ENCODE measurements around the gene SCLT1. TPM values are rescaled to one million over a fixed set of nuclear protein-coding genes. Genes with fewer than 3 reads are reported as not detected.

SCLT1 gene
- total RNA-seq, 2 donors from 2014 or later, result 11.4 to 12.0 TPM

DNA sequence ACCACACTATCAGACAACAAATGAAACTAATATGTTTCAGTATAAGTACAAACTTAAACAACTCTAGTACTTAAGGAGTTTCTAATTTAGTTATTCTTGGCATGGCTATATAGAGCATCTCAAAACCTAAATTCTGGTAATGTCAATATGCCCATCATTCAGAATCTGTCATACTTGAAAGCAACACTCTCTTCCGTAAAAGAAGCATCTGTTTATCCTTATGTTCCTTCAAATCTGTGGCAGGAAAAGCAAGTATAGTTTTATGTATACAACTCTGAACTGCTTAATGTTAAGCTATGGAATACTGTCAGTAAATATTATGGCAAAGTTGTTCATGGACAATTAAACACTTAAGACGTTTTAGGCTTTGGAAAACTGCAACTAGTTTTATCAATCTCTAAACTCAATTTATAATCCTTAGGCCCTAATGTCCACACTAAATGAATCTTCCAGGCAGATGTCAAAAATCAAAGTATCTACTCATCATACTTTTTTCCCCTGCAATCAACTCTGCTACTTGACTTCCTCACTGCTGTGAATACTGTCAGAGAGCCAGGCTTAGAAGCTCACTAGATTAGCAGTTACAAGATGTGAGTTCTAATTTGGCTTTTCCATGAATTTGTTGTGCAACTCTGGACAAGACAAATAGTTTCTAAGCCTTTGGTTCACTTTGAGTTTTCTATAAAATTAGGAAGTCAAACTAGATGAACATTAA, 109.4 kb downstream of the SCLT1 start:
- Mint-ChIP-seq H3K27ac (no peak overlapping the region), H3K4me1 (no peaks in the 10 kb centered on the region), H3K27me3 (ENCODE audit: insufficient read depth) (no peaks in the 10 kb centered on the region), H3K4me3 (no peak overlapping the region), H3K36me3 (ENCODE audit: low read depth) (peaks cover 2% of the 10 kb centered on the region), H3K9me3 (no peaks in the 10 kb centered on the region)
- no peak overlapping the region for H3K27ac ChIP-seq (ENCODE audit: low read depth, low read length)
- no peak overlapping the region for H3K9ac ChIP-seq (ENCODE audit: extremely low read depth, low read length, poor library complexity, severe bottlenecking)
- TF ChIP-seq, protein P1, sequence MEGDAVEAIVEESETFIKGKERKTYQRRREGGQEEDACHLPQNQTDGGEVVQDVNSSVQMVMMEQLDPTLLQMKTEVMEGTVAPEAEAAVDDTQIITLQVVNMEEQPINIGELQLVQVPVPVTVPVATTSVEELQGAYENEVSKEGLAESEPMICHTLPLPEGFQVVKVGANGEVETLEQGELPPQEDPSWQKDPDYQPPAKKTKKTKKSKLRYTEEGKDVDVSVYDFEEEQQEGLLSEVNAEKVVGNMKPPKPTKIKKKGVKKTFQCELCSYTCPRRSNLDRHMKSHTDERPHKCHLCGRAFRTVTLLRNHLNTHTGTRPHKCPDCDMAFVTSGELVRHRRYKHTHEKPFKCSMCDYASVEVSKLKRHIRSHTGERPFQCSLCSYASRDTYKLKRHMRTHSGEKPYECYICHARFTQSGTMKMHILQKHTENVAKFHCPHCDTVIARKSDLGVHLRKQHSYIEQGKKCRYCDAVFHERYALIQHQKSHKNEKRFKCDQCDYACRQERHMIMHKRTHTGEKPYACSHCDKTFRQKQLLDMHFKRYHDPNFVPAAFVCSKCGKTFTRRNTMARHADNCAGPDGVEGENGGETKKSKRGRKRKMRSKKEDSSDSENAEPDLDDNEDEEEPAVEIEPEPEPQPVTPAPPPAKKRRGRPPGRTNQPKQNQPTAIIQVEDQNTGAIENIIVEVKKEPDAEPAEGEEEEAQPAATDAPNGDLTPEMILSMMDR (conservative IDR thresholded peaks at IDR 0.05), result no peak
- H3K9me3 ChIP-seq (ENCODE audit: control insufficient read depth, low read length), result no peaks in the 10 kb centered on the region
- no peak overlapping the region for H3K4me3 ChIP-seq (ENCODE audit: low read length)
- no peaks in the 10 kb centered on the region for H3K27me3 ChIP-seq (ENCODE audit: control insufficient read depth, insufficient read depth, low read length, poor library complexity, severe bottlenecking)
- no peaks in the 10 kb centered on the region for H3K4me1 ChIP-seq (ENCODE audit: control insufficient read depth, insufficient read depth, low read length)
- no peaks in the 10 kb centered on the region for H3K36me3 ChIP-seq (ENCODE audit: control insufficient read depth, insufficient read depth, low read length)
- no peak for DNase-seq
- WGBS, 2 experiments (ENCODE audit: insufficient coverage in 1 of 2, insufficient read length in 1 of 2), result 88 to 100% methylated on average over 1 to 2 of the region's 2 CpGs

DNA sequence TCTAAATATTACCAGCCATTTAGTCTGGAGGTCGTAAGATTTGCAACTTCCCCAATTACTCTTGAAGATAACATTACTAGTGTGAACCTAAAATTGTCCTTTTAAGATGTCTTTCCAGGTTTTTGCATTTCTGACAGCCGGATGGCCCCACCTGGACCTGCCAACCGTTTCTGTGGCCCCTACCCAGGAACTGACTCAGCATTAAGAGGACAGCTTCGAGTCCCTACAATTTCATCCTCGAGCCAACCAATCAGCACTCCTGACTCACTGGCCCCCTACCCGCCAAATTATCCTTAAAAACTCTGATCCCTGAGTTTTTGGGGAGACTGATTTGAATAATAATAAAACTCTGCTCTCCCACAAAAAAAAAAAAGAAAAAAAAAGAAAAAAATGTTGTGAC, 112.0 kb downstream of the SCLT1 start:
- Histone ChIP-seq H3K4me3 (ENCODE audit: low read length) (no peak overlapping the region), H3K9me3 (ENCODE audit: control insufficient read depth, low read length) (no peaks in the 10 kb centered on the region), H3K36me3 (ENCODE audit: control insufficient read depth, insufficient read depth, low read length) (no peaks in the 10 kb centered on the region), H3K4me1 (ENCODE audit: control insufficient read depth, insufficient read depth, low read length) (no peaks in the 10 kb centered on the region), H3K27me3 (ENCODE audit: control insufficient read depth, insufficient read depth, low read length, poor library complexity, severe bottlenecking) (no peaks in the 10 kb centered on the region), H3K9ac (ENCODE audit: extremely low read depth, low read length, poor library complexity, severe bottlenecking) (no peak overlapping the region), H3K27ac (ENCODE audit: low read depth, low read length) (no peak overlapping the region)
- TF ChIP-seq, protein P1 (conservative IDR thresholded peaks at IDR 0.05), result no peak
- Mint-ChIP-seq H3K4me3 (no peak overlapping the region), H3K4me1 (no peaks in the 10 kb centered on the region), H3K27me3 (ENCODE audit: insufficient read depth) (no peaks in the 10 kb centered on the region), H3K9me3 (no peaks in the 10 kb centered on the region), H3K27ac (no peak overlapping the region), H3K36me3 (ENCODE audit: low read depth) (no peaks in the 10 kb centered on the region)
- DNase-seq, result no peak
- WGBS, 2 experiments (ENCODE audit: insufficient coverage in 1 of 2, insufficient read length in 1 of 2), result 87 to 88% methylated on average over 3 to 6 of the region's 6 CpGs

DNA sequence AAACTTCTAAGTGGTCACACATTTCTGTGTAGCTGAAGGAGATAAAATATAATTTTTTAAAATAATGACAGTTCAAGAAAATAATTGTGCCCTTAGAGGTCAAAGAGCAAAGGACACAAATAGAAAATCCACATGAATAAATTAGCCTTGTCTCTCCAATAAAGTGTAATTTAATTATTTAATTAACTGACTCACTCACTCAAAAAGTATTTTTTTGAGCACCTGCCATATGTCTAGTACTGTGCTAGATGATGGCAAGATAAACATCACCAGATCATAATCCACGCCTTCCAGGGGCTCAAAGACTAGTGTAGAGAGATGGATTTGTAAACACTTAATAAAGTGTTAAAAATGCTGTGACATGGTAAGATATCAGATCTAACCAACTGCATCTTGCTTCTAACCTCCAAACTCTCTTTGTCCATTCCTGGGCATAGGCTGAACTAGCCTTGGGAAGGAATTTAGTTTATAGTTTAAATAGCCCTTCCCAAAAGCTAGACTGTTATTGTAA, 112.5 kb downstream of the SCLT1 start:
- H3K27ac Mint-ChIP-seq, result no peak overlapping the region
- H3K9me3 ChIP-seq (ENCODE audit: control insufficient read depth, low read length), result no peaks in the 10 kb centered on the region
- H3K4me3 Mint-ChIP-seq, result no peak overlapping the region
- no peaks in the 10 kb centered on the region for H3K36me3 ChIP-seq (ENCODE audit: control insufficient read depth, insufficient read depth, low read length)
- no peak overlapping the region for H3K4me3 ChIP-seq (ENCODE audit: low read length)
- no peaks in the 10 kb centered on the region for H3K36me3 Mint-ChIP-seq (ENCODE audit: low read depth)
- H3K27me3 ChIP-seq (ENCODE audit: control insufficient read depth, insufficient read depth, low read length, poor library complexity, severe bottlenecking), result no peaks in the 10 kb centered on the region
- no peaks in the 10 kb centered on the region for H3K4me1 Mint-ChIP-seq
- no peaks in the 10 kb centered on the region for H3K4me1 ChIP-seq (ENCODE audit: control insufficient read depth, insufficient read depth, low read length)
- H3K9me3 Mint-ChIP-seq, result no peaks in the 10 kb centered on the region
- no peaks in the 10 kb centered on the region for H3K27me3 Mint-ChIP-seq (ENCODE audit: insufficient read depth)
- DNase-seq, result no peak
- TF ChIP-seq, protein P1 (conservative IDR thresholded peaks at IDR 0.05), result no peak
- 100% methylated on average over 1 of the region's 1 CpG; no CpG with 5 or more reads in 1 of the 2 experiments for WGBS, 2 experiments (ENCODE audit: insufficient coverage in 1 of 2, insufficient read length in 1 of 2)
- no peak overlapping the region for H3K27ac ChIP-seq (ENCODE audit: low read depth, low read length)
- no peak overlapping the region for H3K9ac ChIP-seq (ENCODE audit: extremely low read depth, low read length, poor library complexity, severe bottlenecking)

Measured in endodermal cell (in vitro differentiated cells).